HG02943 (cell line): ENCODE measurements around the gene BCL10.
A peak's percentile ranks its signal among the peaks of the same experiment; 100 is the strongest.

ENCODE experiments used
- ATAC-seq: cut with Tn5 transposase; IDR thresholded peaks from one replicate; pipeline ENCODE4 v1.9.1; 2021; ENCODE audit warnings: mild to moderate bottlenecking, low read depth, moderate library complexity; ENCODE audit not compliant: unreplicated experiment

Gene BCL10

GRCh38 chr1:85300140-85300539 lies 23.7 kb upstream of the BCL10 start:
- ATAC-seq = no peak

GRCh38 chr1:85297855-85298629 lies 21.6 kb upstream of the BCL10 start:
- peak; percentile 92 for ATAC-seq

- ATAC-seq = no peak
These were observed 21.1 kb upstream of the BCL10 start for GRCh38 chr1:85297538-85297854.

GRCh38 chr1:85296980-85297379 lies 20.5 kb upstream of the BCL10 start:
- no peak for ATAC-seq

- no peak for ATAC-seq
These were observed 19.2 kb upstream of the BCL10 start for GRCh38 chr1:85295654-85296053.

GRCh38 chr1:85295006-85295431 lies 18.6 kb upstream of the BCL10 start:
- ATAC-seq = no peak

- ATAC-seq = no peak
These were observed 14.4 kb upstream of the BCL10 start for GRCh38 chr1:85290826-85291225.

GRCh38 chr1:85289848-85290335 lies 13.5 kb upstream of the BCL10 start:
- no peak for ATAC-seq

GRCh38 chr1:85289207-85289847 lies 12.9 kb upstream of the BCL10 start:
- no peak for ATAC-seq

GRCh38 chr1:85284202-85284601 lies 7.8 kb upstream of the BCL10 start:
- ATAC-seq = no peak

- ATAC-seq = no peak
These were observed 7.2 kb upstream of the BCL10 start for GRCh38 chr1:85283475-85284199.

GRCh38 chr1:85282424-85282823 lies 6.0 kb upstream of the BCL10 start:
- ATAC-seq = no peak

GRCh38 chr1:85280636-85281035 lies 4.2 kb upstream of the BCL10 start:
- ATAC-seq = no peak

GRCh38 chr1:85279458-85280080 lies 3.1 kb upstream of the BCL10 start:
- ATAC-seq = no peak

GRCh38 chr1:85278853-85279314 lies 2.5 kb upstream of the BCL10 start:
- ATAC-seq = no peak

GRCh38 chr1:85277802-85278201 lies 1.4 kb upstream of the BCL10 start:
- ATAC-seq = no peak

- no peak for ATAC-seq
These were observed 677 bp upstream of the BCL10 start for GRCh38 chr1:85276978-85277639.

GRCh38 chr1:85275701-85276214 lies 674 bp downstream of the BCL10 start:
- ATAC-seq = no peak

- no peak for ATAC-seq
These were observed 1.4 kb downstream of the BCL10 start for GRCh38 chr1:85274969-85275453.

GRCh38 chr1:85273397-85273796 lies 3.0 kb downstream of the BCL10 start:
- no peak for ATAC-seq
